ENCODE data around the gene ACTN4. TPM values are rescaled to one million over a fixed set of nuclear protein-coding genes. Genes with fewer than 3 reads are reported as not detected.

The ACTN4 gene
- total RNA-seq, 2 experiments from 2014 or later, result 337 to 354 TPM

DNA sequence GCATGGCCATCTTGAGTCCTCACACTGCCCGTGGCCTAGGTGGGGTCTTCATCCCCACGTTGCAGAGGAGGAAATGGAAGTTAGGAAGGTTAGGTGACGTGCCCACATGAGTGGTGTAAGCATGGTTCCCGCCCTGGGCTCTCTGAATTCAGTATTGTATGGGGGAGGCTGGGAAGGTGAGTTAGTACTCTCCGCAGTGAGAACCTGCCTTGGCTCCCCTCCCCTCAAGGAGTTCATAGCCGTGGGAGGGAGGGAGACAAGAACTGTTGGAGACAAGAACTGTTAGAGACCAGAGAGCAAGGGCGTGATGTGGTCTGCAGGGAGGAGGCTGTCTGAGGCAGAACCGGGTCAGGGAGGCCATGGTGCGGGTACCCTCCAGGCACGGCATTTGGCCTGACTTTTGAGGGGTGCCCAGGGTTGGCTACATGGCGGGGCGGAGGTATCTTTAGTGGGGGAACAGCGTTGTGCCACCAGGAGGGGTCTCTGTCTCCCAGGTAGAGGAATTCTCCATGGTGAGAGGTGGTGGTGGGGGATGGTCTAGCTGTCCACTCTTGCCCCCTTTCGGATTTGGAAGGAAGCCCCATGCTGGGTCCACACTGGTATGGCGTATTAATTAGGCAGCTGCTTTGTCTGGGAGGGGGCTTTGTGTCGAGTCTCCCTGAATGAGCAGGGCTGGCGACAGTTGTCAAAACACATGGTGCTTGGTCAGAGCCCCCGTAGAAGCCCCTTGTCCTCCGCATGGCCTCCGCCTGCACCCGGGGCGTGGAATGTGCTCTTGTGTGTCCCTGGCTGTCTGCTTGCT is 51.0 kb downstream of the ACTN4 start:
- CTCF ChIA-PET, result no interaction called here
- H3K27ac Mint-ChIP-seq, result peak overlapping the region; percentile 41

DNA sequence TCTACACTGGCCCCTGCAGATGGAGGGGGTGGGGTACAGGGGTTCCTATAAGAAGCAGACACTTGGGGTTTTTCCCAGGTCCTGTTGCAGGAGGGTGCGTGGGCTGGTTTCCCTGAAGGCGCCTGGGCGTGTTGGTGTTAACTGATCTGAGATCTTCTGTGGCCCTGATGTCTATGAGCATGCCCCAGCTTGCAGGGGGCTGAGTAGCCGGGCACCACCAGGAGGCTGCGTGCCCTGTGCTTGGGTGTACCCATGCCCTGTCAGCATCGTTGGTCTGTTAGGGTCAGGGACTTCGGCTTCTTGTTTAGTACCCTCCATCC is 51.5 kb downstream of the ACTN4 start:
- Mint-ChIP-seq H3K36me3 (ENCODE audit: low read depth) (peaks cover 20% of the 10 kb centered on the region), H3K4me3 (no peak overlapping the region), H3K27me3 (no peaks in the 10 kb centered on the region), H3K27ac (peak overlapping the region; percentile 41), H3K9me3 (no peaks in the 10 kb centered on the region), H3K4me1 (peaks cover 39% of the 10 kb centered on the region)
- POLR2A ChIA-PET, result interaction anchor here (0.7 kb wide), 1 partner anchor 44 kb away, joined by 5 read pairs; no protein-coding TSS in a partner anchor
- CTCF ChIA-PET, result interaction anchor here (1.4 kb wide), 1 partner anchor 18 kb away, joined by 3 read pairs; no protein-coding TSS in a partner anchor
- no peak for DNase-seq

More for the DNA sequence above, 51.0 kb downstream of the ACTN4 start:
- Mint-ChIP-seq H3K4me3 (no peak overlapping the region), H3K4me1 (peaks cover 45% of the 10 kb centered on the region), H3K9me3 (no peaks in the 10 kb centered on the region), H3K27me3 (no peaks in the 10 kb centered on the region), H3K36me3 (ENCODE audit: low read depth) (peaks cover 17% of the 10 kb centered on the region)
- POLR2A ChIA-PET, result no interaction called here
- DNase-seq, result no peak

GRCh38 chr19:38699647-38700349 is 52.3 kb downstream of the ACTN4 start:
- no peak for DNase-seq
- peaks cover 21% of the 10 kb centered on the region for H3K36me3 Mint-ChIP-seq (ENCODE audit: low read depth)
- ChIA-PET POLR2A (interaction anchor here (0.7 kb wide), 1 partner anchor 45 kb away, joined by 5 read pairs; no protein-coding TSS in a partner anchor), CTCF (interaction anchor here (1.0 to 1.4 kb wide), 2 partner anchors 13 to 19 kb away, joined by 3 read pairs; no protein-coding TSS in a partner anchor)
- peaks cover 31% of the 10 kb centered on the region for H3K4me1 Mint-ChIP-seq
- H3K4me3 Mint-ChIP-seq, result no peak overlapping the region
- no peaks in the 10 kb centered on the region for H3K9me3 Mint-ChIP-seq
- H3K27ac Mint-ChIP-seq, result peak overlapping the region; percentile 13
- H3K27me3 Mint-ChIP-seq, result no peaks in the 10 kb centered on the region

DNA sequence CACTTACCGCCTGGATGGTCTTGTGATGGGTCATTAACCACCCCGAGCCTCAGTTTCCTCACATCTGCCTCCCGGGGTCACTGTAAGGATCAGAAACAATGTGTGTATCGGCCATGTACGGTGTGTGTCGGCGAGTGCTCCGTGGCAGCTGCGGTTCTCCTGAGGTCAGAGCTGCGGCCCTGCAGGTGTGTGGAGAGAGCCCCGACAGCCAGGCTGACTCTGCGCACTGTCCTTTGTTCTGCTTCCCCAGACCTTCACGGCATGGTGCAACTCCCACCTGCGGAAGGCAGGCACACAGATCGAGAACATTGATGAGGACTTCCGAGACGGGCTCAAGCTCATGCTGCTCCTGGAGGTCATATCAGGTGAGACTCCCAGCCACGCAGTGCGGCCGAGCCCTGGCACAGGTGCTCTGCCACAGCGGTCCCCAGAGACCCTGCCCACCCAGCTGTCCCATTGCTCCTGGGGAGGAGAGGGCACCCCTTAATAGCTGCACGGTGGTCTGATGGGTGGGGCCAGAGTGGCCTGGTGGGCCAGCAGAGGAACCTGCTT is 53.0 kb downstream of the ACTN4 start:
- Mint-ChIP-seq H3K4me3 (no peak overlapping the region), H3K27ac (peak overlapping the region; percentile 13), H3K36me3 (ENCODE audit: low read depth) (peaks cover 16% of the 10 kb centered on the region), H3K27me3 (no peaks in the 10 kb centered on the region), H3K4me1 (peaks cover 25% of the 10 kb centered on the region), H3K9me3 (no peaks in the 10 kb centered on the region)
- CTCF ChIA-PET, result interaction anchor here (1.0 to 1.4 kb wide), 2 partner anchors 14 to 20 kb away, joined by 3 read pairs; no protein-coding TSS in a partner anchor
- no peak for DNase-seq
- POLR2A ChIA-PET, result no interaction called here

- ChIA-PET POLR2A (no interaction called here), CTCF (interaction anchor here (0.6 kb wide), 1 partner anchor 15 kb away, joined by 4 read pairs; no protein-coding TSS in a partner anchor)
- DNase-seq, result no peak
- H3K4me3 Mint-ChIP-seq, result no peak overlapping the region
- H3K27me3 Mint-ChIP-seq, result no peaks in the 10 kb centered on the region
- H3K27ac Mint-ChIP-seq, result no peak overlapping the region
- H3K4me1 Mint-ChIP-seq, result peaks cover 21% of the 10 kb centered on the region
- no peaks in the 10 kb centered on the region for H3K9me3 Mint-ChIP-seq
- peaks cover 20% of the 10 kb centered on the region for H3K36me3 Mint-ChIP-seq (ENCODE audit: low read depth)
Observed at GRCh38 chr19:38700902-38701454, 53.5 kb downstream of the ACTN4 start.

- no peaks in the 10 kb centered on the region for H3K9me3 Mint-ChIP-seq
- ChIA-PET POLR2A (no interaction called here), CTCF (interaction anchor here (0.6 kb wide), 1 partner anchor 15 kb away, joined by 4 read pairs; no protein-coding TSS in a partner anchor)
- H3K4me3 Mint-ChIP-seq, result no peak overlapping the region
- H3K4me1 Mint-ChIP-seq, result peaks cover 17% of the 10 kb centered on the region
- no peak overlapping the region for H3K27ac Mint-ChIP-seq
- DNase-seq, result no peak
- H3K27me3 Mint-ChIP-seq, result no peaks in the 10 kb centered on the region
- peaks cover 22% of the 10 kb centered on the region for H3K36me3 Mint-ChIP-seq (ENCODE audit: low read depth)
Observed at GRCh38 chr19:38701455-38702063, 54.1 kb downstream of the ACTN4 start.

DNA sequence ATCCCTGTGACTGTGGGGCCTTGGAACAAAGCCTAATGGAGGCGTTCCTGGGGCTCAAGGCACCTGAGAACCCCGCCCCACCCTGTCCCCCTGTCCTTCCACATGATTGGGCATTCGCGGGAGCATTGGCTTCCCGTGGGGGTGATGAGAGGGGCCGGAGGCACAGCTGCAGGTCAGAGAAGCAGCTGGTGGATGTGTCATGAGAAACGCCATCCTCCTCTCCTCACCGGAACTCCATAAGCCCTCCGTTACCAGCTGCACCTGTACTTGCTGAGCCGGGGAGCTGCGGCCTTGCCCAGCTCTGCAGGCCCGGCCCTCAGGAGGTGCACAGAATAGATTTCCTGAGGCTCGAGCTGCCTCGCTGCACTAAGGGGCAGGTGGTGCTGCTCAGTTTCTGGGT is 54.8 kb downstream of the ACTN4 start:
- Mint-ChIP-seq H3K4me3 (no peak overlapping the region), H3K9me3 (no peaks in the 10 kb centered on the region), H3K4me1 (peaks cover 13% of the 10 kb centered on the region), H3K27me3 (no peaks in the 10 kb centered on the region), H3K27ac (no peak overlapping the region), H3K36me3 (ENCODE audit: low read depth) (peaks cover 26% of the 10 kb centered on the region)
- POLR2A ChIA-PET, result no interaction called here
- no peak for DNase-seq
- CTCF ChIA-PET, result interaction anchor here (0.6 kb wide), 1 partner anchor 132 kb away, joined by 4 read pairs; no protein-coding TSS in a partner anchor

GRCh38 chr19:38703509-38703908 is 56.1 kb downstream of the ACTN4 start:
- peaks cover 4% of the 10 kb centered on the region for H3K4me1 Mint-ChIP-seq
- H3K9me3 Mint-ChIP-seq, result no peaks in the 10 kb centered on the region
- H3K36me3 Mint-ChIP-seq (ENCODE audit: low read depth), result peaks cover 31% of the 10 kb centered on the region
- CTCF ChIA-PET, result interaction anchor here (0.8 to 1.2 kb wide), 2 partner anchors 10 to 17 kb away, joined by 3 read pairs; no protein-coding TSS in a partner anchor
- no peaks in the 10 kb centered on the region for H3K27me3 Mint-ChIP-seq
- DNase-seq, result no peak
- POLR2A ChIA-PET, result no interaction called here
- peak overlapping the region; percentile 57 for H3K27ac Mint-ChIP-seq
- H3K4me3 Mint-ChIP-seq, result no peak overlapping the region

DNA sequence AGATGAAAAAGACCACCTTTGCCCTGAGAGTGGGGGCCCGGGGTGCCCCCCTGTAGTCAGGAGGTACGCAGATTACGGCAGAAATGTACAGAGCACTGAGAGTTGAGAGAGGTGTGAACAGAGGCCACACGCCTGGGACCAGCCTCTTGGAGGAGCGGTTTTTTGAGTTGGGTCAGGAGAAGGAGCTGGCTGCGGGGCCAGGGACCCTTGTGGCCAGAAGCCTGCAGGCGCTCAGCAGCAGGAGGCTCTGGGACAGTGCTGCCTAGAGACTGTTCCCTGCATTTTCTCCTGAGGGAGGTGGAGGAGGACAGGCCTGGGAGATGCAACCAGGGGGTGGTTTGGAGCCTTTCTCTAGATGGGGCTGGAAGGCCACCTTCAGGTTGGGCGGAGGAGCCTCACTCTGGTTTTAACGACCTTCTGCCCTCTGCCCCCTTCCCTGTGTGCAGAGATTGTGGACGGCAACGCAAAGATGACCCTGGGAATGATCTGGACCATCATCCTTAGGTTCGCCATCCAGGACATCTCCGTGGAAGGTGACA is 57.1 kb downstream of the ACTN4 start:
- ChIA-PET POLR2A (no interaction called here), CTCF (interaction anchor here (1.2 kb wide), 1 partner anchor 18 kb away, joined by 3 read pairs; no protein-coding TSS in a partner anchor)
- Mint-ChIP-seq H3K27me3 (no peaks in the 10 kb centered on the region), H3K4me1 (no peaks in the 10 kb centered on the region), H3K4me3 (no peak overlapping the region), H3K27ac (no peak overlapping the region), H3K36me3 (ENCODE audit: low read depth) (peaks cover 34% of the 10 kb centered on the region), H3K9me3 (no peaks in the 10 kb centered on the region)
- DNase-seq, result no peak

- ChIA-PET CTCF (interaction anchor here (0.9 kb wide), 1 partner anchor 10 kb away, joined by 3 read pairs; no protein-coding TSS in a partner anchor), POLR2A (no interaction called here)
- no peaks in the 10 kb centered on the region for H3K27me3 Mint-ChIP-seq
- H3K9me3 Mint-ChIP-seq, result no peaks in the 10 kb centered on the region
- DNase-seq, result no peak
- no peaks in the 10 kb centered on the region for H3K4me1 Mint-ChIP-seq
- no peak overlapping the region for H3K27ac Mint-ChIP-seq
- no peak overlapping the region for H3K4me3 Mint-ChIP-seq
- H3K36me3 Mint-ChIP-seq (ENCODE audit: low read depth), result peaks cover 33% of the 10 kb centered on the region
Observed at GRCh38 chr19:38705197-38706019, 58.0 kb downstream of the ACTN4 start.

DNA sequence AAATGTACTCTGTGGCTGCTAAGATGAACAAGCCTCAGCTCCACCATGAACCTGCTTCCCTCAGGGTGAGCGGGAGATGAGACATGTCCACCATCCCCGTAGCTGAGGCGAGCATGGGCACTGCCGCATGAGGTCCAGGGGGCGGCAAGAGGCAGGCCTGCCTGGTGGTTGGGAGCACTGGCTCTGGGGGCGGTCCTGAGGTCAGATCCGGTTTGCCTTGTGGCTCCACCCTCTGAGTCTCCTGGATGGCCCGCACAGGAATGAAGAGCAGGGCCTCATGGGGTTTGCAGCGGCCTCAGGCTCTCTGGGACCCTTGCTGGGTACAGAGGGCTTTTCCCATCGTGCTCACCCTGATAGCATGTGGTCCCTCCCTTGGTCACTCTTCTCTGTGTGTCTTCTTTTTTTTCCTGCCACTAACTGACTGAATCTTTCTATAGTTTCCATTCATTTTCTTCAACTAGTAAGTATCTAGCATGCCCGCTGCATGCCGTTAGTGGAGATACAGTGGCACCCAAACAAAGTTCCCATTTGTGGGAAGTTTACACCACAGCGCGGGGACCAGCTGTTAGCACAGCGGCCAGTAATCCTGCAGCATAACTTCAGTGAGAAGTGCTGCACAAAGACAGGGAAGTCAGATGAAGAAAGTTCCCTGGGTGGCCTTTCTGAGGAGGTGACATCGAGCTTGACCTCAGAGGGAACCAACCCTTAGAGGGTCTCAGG is 59.5 kb downstream of the ACTN4 start:
- no peaks in the 10 kb centered on the region for H3K4me1 Mint-ChIP-seq
- no peak for DNase-seq
- H3K9me3 Mint-ChIP-seq, result no peaks in the 10 kb centered on the region
- H3K4me3 Mint-ChIP-seq, result no peak overlapping the region
- H3K27ac Mint-ChIP-seq, result no peak overlapping the region
- H3K27me3 Mint-ChIP-seq, result no peaks in the 10 kb centered on the region
- ChIA-PET POLR2A (interaction anchor here (0.7 kb wide), 1 partner anchor 45 kb away, joined by 3 read pairs; no protein-coding TSS in a partner anchor), CTCF (no interaction called here)
- peaks cover 32% of the 10 kb centered on the region for H3K36me3 Mint-ChIP-seq (ENCODE audit: low read depth)
